ENCODE data around the gene FTCDNL1.

The FTCDNL1 gene

DNA sequence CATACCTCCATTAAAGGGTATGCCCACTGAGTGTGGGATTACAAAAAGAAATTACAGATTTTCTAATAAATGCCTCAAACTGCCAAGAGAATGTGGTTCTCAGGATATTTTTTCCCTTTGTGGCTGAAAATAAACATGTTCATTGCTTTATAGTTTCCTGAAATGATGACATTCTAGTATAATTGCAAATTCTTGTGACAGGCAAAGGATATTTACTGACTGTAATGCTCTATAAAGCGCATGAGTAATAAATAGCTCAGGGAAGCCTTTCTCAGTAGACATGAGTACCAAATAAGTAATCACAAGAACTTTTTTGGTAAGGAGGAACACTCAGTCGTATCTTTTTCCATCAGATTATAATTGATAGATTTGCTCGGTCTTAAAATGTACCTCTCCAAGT is 72.3 kb downstream of the FTCDNL1 start:
- no peak for DNase-seq

DNA sequence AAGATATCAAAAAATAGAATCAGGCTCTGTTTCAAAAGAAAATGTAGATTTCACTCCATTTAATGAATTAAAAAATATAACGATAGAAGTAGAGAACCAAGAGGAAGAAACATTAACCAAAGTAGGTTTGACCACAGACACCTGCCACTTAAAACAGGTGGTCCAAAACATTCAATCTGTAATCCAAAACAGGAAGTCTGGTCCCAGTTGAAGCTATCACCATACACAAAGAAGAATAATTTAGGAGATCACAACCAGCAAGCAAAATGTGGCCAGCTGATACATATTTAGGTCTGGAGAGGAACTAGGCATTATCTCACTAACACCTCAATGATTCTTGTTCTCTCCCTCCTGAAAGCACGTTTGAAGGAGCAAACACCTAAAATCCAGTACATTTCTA is 73.1 kb downstream of the FTCDNL1 start:
- DNase-seq, result no peak

DNA sequence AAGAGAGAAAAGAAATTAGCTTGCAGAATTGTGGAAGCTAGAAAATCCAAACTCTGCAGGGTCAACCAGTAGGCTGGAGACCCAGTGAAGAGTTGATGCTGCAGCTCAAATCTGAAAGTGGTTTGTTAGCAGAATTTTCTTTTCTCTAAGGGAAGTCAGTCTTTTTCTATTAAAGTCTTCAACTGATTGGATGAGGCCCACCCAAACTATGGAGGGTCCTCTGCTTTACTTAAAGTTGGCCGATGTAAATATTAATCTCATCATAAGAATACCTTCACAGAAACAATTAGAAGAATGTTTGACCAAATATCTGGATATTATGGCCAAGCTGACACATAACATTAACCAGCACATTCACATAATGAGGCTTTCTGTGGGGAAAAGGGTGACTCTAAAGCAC is 73.7 kb downstream of the FTCDNL1 start:
- DNase-seq, result no peak

DNA sequence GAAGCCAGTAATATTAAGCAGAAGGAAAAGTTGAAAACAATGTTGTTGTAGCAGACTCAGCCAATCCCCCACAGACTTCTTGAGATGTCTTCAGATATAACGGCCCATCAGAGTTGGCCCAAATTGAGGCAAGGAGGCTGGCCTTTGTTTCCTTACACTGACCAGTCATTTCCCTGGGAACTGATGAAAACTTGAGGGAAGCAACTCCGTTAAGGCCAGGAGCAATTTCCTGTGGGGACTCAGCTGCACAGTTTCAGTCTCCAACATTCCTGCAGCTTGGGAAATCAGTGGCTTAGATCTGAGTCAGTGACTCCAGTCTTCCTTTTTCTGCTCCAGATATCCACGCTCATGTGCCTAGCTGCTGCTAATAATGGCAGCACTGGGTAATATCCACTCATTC is 75.7 kb downstream of the FTCDNL1 start:
- no peak for DNase-seq

DNA sequence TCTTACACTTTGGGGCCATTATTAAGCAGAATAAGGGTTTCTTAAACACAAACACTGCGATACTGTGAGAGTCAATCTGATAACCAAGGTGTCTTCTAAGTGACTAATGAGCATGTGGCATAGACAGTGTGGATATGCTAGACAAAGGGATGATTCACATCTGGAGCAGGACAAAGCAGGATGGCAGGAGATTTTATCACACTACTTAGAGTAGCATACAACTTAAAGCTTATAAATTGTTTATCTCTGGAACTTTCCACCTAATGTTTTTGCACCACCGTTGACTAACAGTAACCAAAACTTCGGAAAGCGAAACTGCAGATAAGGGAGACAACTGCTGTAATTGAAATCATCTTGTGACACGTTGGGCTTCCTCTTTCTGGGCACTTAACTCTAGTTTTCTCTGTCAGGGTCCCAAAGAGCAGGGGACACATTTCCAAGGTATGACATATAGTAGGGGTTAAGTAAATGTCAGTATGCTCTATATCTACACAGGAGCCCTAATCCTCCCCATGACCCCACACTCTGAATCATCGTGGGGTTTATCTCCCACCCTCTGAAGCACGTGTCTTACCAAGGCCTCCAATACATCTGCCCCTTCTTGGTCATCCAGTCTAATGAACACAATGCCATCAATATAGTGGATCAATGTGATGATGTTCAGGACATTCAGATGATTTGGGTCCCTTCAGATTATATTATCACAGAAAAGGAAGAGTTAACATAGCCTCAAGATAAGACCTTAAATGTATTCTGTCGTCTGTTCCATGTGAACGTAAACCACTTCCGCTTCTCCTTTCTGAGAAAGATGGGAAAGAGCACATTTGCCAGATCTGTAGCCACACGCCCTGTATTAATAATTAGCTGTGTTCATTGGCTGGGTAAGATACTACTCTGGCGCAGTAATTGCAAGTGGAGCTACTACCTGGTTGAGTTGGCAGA is 78.7 kb downstream of the FTCDNL1 start:
- no peak for DNase-seq

DNA sequence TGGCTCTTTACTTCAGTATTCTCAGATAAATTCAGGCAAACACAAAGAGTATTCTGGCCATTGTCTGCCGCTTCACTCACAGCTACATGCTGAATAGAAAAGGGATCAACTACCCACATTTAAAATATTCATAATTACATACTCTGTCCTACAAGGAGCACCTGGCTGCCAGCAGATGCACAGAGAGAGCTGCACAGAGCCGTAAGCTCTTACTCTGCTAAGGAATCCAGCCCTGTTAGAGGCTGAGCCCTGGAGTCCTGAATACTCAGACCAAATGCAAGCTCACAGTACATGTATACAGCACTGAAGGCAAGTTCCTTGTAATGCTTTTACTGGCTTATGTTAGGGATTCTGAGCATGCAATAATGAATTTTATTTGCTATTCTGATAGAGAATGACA is 80.3 kb downstream of the FTCDNL1 start:
- no peak for DNase-seq

DNA sequence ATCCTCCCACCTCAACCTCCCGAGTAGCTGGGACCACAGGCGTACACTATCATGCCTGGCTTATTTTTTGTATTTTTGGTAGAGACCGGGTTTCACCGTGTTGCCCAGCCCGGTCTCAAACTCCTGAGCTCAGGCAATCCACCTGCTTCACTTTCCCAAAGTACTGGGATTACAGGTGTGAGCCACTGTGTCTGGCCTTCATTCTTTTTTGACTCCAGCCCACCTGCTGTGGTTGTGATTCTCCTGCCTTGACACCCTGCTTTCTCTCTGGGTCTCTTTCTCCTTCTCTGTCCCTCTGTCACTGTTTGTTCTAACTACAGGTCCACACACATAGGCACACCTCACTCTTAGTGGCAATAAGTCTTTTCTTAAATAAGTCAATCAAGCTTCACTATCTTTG is 85.3 kb downstream of the FTCDNL1 start:
- no peak for DNase-seq

DNA sequence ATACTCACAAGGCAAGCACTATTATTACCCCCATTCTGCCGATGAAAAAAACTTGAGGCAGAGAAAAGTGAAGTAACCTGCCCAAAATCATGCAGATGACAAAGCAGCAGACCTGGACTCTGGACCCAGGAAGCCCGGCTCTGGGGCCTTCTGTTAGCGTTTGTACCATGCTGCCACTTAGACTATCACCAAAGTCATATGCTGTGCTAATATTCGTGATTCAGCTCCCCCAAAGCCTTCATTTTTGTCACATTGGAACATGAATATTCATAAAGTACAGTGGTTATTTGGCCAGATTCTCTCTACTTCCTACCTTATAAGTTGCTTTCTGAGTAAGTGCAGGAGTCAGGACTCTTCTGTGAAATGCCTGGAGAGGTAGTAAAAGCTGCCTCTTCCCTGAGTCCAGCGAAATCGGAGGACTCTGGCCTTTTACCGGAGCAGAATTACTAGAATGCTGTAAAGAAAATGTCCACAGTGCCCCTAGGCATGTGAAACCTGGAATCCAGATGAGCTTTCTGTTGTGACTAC is 86.7 kb downstream of the FTCDNL1 start:
- no peak for DNase-seq

DNA sequence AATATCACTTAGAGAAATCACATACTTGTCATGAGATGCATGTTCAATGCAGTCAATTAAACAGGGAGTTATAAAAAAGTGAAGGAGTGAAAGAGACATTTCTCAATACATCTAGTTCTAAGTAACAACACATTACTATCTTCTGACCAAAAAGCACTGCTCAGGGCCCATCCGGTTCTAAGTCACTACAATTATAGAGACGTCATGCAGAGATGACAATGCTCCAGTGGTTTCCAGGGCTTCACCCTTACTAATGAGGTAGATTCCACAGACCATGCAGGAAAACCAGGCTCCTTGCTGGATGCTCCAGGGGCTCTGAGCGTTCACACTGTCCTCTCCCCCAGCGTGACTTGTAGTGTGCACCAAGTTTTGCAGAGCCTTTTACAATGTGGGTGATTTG is 88.0 kb downstream of the FTCDNL1 start:
- DNase-seq, result no peak

DNA sequence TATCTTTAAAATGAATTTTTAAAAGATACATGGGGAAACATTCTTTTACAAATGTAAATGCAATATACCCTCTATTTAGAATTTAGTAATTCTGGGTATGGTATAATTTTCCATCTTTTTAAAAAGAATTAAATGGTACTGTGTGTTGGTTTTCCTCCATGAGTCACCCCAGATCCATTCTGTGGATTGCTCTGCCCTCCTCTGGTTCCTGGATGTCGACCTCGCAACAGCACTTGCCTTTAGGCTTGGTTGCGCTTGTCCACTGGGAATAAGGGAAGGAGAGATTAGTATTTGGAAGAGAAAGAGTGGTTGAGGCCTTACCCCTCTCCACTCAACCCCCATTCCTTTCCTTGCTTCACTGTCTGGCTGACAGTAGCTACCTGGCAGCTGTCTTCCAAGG is 90.4 kb downstream of the FTCDNL1 start:
- no peak for DNase-seq

DNA sequence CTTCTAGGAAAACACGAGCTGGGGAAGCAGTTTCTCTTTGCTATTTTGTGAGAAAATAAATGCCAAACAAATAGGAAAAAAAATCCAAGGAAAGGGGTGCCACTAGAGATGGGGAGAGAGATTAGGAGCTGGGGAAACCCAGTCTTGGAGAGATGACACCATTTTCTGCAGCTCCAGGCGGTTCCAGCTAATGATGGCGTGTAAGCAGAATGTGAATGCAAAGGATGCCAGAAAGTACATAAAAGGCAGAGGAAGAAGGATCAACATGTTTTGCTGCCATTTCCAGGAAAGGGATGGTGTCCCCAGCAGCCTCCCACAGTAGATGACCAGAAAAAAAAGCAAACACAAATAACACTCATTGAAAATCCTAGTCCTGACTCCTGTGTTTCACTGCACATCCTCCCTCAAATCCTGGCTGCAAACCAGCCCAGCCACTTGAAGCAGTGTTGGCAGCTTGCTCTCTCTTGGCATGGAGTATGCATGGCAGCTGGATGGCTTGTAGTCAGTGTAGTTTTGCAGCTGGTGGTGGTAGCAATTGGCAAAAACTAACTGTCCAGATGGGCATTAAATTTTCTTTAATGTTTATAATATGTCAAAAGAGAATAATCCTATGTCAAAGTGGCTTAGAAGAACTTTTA is 93.6 kb downstream of the FTCDNL1 start:
- no peak for DNase-seq

DNA sequence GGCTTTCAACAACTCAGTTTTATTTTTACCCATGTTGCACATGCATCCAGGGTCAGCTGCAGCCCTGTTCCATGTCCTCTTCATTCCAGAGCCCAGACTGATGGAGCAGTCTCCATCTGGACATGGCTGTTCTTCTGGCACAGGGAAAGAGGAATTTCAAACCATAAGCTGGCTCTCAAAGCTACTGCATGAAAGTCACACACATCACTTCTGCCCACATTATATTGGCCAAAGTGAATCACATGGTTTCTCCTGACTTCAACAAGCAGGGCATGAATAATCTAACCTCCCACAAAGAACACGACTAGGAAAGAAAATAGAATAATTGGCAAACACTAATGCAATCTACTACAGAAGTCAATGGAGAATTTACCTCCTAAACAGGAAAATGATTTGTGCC is 94.2 kb downstream of the FTCDNL1 start:
- DNase-seq, result no peak

DNA sequence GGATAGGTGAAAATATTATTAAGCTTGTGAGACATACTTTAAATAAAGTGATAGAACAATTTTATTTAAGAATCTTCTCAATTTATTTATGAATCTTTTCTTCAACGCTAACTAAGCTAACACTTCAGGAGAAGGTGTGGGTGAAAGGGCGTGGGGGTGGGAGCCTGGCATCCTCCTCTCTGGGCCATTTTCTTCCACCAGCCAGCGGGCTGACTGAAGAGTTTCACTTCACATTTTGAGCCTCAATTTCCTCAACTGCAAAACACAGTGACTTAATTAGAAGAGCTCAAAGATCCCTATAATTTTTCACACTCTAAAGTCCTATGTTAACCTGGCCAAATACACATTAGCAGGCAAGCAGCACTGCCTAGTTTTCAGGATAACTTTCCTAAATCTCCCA is 94.8 kb downstream of the FTCDNL1 start:
- DNase-seq, result no peak

DNA sequence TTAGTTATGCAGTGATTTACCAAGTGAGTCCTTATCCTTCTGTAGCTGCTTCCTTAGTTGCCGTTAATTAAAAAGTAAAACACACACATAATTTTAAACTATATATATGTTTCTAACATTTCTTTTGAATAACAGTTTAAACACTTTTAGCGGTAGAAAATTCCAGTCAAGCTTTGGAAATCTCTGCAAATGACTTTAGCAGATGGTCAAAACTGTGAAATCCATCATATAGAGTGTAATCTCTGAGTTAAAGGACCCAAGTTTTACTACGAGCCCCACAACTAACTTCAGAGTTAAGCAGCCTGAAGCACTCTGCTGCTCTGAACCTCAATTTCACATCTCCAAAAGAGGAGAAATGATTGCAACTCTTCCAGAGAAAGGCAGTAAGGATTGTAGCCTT is 96.2 kb downstream of the FTCDNL1 start:
- DNase-seq, result no peak

DNA sequence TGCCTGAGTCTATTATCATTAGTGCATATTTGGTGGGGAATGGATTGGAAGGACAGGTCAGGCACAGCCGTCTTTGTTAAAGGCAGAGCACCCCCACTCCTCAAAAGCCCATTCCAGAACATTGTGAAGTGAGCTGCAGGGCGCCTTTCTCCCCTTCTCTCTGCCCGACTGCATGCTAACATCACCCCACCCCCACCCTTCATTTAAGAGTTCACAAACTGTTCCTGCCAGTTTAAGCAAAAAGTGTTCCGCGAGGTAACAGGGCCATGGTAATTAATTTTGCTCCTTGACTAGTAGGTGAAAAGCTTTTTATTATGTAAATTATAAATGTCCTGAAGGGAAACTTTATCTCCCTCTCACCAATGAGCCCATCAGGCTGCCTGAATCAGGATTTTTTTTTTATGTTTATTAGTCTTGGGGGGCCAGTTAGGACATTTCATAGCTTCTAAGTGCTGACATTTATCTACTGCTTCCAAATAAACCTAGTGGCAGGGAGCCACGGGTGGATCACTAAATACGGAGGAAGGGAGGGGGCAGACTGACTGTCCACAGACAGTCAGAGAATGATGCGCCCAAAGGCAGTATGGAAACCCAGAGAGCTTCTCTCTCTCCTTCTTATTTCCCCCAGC is 99.4 kb downstream of the FTCDNL1 start:
- DNase-seq, result no peak

DNA sequence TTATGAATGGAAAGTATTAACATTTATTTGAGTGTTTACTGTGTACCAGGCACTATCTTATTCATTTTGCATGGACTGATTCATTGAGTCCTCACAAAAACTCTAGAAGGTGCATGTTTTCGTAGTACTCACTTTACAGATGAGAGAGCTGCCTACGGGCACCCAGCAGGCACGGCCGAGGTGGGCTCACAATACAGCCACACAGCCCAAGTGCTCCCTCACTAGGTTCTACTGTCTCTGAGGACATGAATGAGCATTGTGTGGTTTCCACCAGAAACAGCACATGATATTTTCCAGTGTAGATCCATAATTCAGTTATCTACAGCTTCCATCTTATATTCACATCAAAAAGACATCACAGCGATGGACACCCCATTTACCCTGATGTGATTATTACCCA is 101.4 kb downstream of the FTCDNL1 start:
- DNase-seq, result no peak

DNA sequence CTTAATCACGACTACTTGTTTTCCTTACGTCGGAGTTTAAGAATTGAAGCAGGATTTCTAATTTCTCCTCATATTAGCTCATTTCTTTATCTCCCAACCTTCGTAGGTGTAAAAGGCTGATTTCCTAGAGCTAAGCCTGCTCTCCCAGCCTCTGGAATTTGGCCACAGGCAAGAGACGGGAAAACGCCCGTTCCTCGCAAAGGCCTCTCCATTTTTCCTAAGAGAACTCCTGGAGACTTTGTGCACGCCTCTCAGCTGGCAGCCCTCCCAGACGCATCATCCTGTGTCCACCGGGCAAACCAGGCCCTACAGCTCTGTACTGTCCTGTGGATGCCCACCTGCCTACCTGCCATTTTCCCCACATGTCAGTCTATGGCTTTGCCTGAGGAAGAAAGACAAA is 106.3 kb downstream of the FTCDNL1 start:
- DNase-seq, result no peak

DNA sequence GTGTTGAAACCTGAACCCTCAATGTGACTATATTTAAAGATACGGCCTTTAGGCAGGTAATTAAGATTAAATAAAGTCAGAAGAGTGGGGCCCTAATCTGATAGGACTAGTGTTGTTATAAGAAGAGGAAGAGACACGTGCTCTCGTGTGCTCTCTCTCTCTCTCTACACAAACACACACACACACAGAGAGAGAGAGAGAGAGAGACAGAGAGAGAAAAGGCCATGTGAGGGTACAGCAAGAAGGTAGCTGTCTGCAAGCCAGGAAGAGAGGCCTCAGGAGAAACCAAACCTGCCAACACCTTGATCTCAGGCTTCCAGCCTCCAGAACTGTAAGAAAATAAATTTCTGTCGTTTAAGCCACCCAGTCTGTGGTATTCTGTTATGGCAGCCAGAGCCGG is 106.7 kb downstream of the FTCDNL1 start:
- no peak for DNase-seq

DNA sequence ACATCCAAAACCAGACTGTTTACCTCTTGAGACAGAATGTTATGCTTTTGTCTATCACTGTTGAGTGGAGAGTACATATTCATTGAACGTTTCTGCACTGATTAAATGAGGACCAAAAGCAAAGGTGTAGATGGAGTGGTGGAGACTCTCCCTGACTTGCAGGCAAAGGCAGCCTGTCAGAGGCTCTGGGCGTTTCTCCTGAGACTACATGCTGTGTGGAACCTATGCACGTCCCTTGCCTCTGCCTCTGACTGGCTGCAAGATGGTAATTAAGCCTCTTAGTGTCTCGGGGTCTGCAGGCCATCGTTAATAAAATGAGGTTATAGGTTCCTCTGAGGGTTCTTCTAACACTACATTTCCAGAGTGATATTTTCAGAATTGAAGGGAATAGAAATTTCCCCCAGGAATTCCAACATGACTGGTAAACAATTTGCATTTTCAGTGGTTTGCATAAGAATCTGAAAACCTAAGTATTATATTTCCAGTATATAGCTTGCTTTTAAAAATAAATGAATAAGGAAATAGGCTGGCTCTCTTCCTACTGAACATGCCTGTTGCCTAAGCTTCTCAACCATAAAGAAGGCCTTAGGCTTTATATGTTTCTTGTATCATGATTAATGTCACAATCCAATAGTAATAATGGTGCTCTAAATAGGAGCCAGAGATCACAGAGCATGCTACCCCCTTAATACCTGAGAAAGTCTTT is 107.4 kb downstream of the FTCDNL1 start:
- no peak for DNase-seq

DNA sequence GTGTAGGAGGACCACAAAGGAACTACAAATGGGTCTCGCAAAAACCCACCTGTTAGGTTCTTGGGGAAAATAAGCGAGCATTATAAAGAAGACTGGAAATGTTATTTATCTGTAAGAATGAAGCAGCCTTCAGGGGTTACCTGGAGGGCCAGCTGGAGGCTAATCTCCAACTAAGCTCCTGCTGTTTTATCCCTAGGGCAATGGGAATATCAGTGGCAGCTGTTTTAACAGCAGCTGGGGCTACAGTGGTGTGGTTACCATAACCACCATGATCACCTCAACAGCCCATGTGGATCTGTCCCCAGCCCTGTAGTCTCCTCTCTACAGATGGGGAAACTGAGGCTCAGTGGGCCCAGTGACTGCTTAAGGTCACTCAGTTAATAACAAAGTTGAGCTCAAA is 108.1 kb downstream of the FTCDNL1 start:
- no peak for DNase-seq

DNA sequence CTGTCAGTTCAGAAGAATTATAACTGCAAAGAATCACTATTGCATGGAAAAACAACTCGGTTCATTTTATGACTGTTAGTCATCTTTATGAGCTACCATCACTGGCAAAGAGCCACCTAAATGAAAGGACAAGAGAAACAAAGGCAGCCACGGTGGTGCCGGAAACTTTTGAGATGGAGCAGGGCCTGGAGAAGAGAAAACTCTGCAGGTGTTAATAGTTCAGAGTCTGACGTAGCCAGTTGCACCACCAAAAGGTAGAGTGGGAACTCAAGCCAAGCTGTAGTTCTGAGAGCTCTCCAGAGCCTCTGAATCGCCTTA is 110.9 kb downstream of the FTCDNL1 start:
- DNase-seq, result no peak

DNA sequence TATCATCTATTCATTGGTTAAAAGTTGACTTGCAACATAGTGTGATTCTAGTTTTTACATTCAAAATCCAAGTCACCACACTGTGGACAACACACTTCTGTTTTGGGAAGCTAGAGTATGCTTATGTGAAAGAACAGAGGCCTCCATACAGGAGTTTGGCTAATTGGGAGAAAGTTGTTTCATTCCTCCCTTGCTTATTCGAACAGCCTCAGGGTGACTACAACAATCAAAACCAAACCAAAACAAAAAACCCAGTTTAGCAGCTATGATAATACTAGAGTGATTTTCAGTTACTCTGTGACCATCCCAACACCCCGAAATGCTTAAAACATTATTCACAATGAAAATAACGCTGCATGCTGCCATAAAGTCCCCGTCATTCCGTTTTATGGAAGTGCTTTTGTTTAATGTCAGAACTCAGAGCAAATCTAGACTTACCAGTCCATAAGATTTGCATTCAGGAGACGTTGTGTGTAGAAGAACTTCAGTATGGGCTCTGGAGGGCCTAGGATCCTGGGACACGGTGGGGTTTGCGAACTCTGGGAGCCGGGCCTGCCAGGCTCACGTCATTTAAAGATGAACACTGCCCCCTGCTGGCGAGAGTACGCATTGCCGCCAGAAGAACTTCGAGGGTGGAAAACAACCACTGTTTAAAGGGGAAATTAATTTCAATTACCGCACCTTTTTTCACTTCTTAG is 111.4 kb downstream of the FTCDNL1 start:
- DNase-seq, result no peak
